Liver (tissue), 3 donors: ENCODE results near the gene UBASH3A.

Source experiments
- EGR1 ChIP-seq, 2 donors: IDR thresholded peaks; 2 replicates each; pipeline ENCODE4 v1.6.1; 2016 to 2018; ENCODE audit warnings: antibody characterized with exemption in 2 of 2, low read depth in 2 of 2
- GABPA ChIP-seq, 2 donors: IDR thresholded peaks in 1 of 2; conservative IDR thresholded peaks in 1 of 2; 2 replicates each; pipeline ENCODE4 v1.6.1; 2016; ENCODE audit warnings: antibody characterized with exemption in 2 of 2, mild to moderate bottlenecking in 1 of 2, moderate library complexity in 1 of 2
- JUND ChIP-seq, 2 donors: IDR thresholded peaks; 2 replicates each; pipeline ENCODE4 v1.6.1; 2016; ENCODE audit warnings: antibody characterized with exemption in 2 of 2
- NR2F2 ChIP-seq: IDR thresholded peaks from 2 replicates; pipeline ENCODE4 v1.6.1; 2016; ENCODE audit warnings: antibody characterized with exemption
- RAD21 ChIP-seq, 2 donors: IDR thresholded peaks; 2 replicates each; pipeline ENCODE4 v1.6.1; 2016; ENCODE audit warnings: antibody characterized with exemption in 2 of 2, mild to moderate bottlenecking in 2 of 2
- SP1 ChIP-seq: IDR thresholded peaks from 2 replicates; pipeline ENCODE4 v1.6.1; 2018; ENCODE audit warnings: antibody characterized with exemption, mild to moderate bottlenecking
- YY1 ChIP-seq: IDR thresholded peaks from 2 replicates; pipeline ENCODE4 v1.6.1; 2016; ENCODE audit warnings: antibody characterized with exemption, mild to moderate bottlenecking
- TF ChIP-seq, protein P1 (sequence below): IDR thresholded peaks from 2 replicates; pipeline ENCODE4 v1.6.1; 2016; ENCODE audit warnings: antibody characterized with exemption
- TF ChIP-seq, protein P2 (sequence below): fragments of 150-350 bp; IDR thresholded peaks from 2 replicates; pipeline ENCODE4 v1.5.1; 2017; ENCODE audit warnings: improper control_type of control experiment, low read depth, low read length; ENCODE audit not compliant: missing input control
- TF ChIP-seq, protein P3 (sequence below): IDR thresholded peaks from 2 replicates; pipeline ENCODE4 v1.6.1; 2016; ENCODE audit warnings: antibody characterized with exemption, mild to moderate bottlenecking
- donor health status: healthy.
- donor health status: healthy.

DNA sequence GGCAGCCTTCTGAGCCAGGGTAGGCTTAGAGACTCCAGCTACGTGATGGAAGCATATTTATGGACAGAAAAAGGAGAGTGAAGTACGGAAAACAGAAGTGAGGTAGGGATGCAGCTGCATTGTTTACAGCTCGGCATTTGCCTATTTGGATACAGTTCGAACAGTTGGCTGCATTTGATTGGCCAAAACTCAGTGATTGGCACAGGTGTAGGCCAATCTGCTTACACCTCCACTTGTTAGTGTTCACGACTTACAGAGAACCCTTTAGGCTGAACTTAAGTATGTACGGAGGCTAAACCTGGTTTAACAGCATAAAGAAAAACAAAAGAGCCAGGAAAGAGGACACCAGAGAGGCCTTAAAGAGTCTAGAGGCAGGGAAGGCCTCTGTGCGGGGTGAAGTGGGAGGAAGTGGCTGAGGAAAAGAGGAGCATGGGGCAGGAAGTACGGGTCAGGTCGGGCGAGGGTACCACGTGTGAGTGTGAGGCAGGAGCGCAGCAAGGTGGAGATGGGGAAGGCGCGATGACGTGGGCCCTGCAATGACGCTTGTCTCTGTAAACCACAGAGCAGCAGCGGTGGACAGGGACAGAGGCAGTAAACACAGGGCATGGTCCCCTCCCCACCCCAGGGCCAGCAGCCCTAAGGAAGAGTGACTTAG lies 60.3 kb downstream of the UBASH3A start:
- TF ChIP-seq, protein P1, sequence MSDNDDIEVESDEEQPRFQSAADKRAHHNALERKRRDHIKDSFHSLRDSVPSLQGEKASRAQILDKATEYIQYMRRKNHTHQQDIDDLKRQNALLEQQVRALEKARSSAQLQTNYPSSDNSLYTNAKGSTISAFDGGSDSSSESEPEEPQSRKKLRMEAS: no peak
- TF ChIP-seq, protein P2, sequence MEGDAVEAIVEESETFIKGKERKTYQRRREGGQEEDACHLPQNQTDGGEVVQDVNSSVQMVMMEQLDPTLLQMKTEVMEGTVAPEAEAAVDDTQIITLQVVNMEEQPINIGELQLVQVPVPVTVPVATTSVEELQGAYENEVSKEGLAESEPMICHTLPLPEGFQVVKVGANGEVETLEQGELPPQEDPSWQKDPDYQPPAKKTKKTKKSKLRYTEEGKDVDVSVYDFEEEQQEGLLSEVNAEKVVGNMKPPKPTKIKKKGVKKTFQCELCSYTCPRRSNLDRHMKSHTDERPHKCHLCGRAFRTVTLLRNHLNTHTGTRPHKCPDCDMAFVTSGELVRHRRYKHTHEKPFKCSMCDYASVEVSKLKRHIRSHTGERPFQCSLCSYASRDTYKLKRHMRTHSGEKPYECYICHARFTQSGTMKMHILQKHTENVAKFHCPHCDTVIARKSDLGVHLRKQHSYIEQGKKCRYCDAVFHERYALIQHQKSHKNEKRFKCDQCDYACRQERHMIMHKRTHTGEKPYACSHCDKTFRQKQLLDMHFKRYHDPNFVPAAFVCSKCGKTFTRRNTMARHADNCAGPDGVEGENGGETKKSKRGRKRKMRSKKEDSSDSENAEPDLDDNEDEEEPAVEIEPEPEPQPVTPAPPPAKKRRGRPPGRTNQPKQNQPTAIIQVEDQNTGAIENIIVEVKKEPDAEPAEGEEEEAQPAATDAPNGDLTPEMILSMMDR: no peak
- TF ChIP-seq, protein P3, sequence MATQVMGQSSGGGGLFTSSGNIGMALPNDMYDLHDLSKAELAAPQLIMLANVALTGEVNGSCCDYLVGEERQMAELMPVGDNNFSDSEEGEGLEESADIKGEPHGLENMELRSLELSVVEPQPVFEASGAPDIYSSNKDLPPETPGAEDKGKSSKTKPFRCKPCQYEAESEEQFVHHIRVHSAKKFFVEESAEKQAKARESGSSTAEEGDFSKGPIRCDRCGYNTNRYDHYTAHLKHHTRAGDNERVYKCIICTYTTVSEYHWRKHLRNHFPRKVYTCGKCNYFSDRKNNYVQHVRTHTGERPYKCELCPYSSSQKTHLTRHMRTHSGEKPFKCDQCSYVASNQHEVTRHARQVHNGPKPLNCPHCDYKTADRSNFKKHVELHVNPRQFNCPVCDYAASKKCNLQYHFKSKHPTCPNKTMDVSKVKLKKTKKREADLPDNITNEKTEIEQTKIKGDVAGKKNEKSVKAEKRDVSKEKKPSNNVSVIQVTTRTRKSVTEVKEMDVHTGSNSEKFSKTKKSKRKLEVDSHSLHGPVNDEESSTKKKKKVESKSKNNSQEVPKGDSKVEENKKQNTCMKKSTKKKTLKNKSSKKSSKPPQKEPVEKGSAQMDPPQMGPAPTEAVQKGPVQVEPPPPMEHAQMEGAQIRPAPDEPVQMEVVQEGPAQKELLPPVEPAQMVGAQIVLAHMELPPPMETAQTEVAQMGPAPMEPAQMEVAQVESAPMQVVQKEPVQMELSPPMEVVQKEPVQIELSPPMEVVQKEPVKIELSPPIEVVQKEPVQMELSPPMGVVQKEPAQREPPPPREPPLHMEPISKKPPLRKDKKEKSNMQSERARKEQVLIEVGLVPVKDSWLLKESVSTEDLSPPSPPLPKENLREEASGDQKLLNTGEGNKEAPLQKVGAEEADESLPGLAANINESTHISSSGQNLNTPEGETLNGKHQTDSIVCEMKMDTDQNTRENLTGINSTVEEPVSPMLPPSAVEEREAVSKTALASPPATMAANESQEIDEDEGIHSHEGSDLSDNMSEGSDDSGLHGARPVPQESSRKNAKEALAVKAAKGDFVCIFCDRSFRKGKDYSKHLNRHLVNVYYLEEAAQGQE: no peak
- TF ChIP-seq RAD21 (IDR thresholded peaks at IDR 0.05) (no peak), GABPA (IDR thresholded peaks at IDR 0.05 in 1 of 2, conservative IDR thresholded peaks at IDR 0.05 in 1 of 2) (no peak), SP1 (peak; percentile 12), JUND (IDR thresholded peaks at IDR 0.05) (no peak), NR2F2 (no peak), YY1 (no peak), EGR1 (IDR thresholded peaks at IDR 0.05; ENCODE audit: low read depth in 2 of 2) (no peak)
